ENCODE results near the gene PDGFRB. TPM values are rescaled to one million over a fixed set of nuclear protein-coding genes. Genes with fewer than 3 reads are reported as not detected.

Gene PDGFRB
- total RNA-seq, 2 donors from 2014 or later = 24.1 to 34.2 TPM

DNA sequence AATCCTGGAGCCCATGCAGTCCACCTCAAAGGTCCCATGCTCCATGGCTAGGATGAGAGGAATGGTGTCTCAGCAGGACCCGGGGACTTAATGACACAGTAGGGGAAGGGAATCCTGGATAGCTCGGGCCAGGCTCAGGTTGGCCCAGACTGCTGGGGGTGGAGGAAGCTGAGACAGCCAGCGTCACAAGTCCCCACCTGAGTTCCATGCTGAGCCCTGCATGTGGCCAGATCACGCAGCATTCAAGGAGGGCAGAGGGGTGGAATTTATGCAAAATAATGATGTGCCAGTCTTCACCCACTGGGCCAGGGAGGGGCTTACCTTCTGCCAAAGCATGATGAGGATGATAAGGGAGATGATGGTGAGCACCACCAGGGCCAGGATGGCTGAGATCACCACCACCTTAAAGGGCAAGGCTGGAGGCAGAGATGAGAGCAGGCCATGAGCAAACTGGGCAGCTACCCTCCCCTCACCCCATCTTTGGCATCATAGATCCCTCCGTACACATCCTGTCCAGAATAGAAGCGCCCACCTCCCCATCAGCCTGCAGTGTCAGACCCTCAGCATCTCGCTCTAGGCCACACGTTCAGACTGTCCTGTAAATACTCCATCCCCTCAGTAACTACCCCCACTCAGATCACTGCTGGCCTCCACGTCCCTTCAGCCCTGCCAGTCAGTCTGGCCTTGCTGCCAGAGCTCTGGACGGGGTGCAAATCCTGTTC lies 29.3 kb downstream of the PDGFRB start:
- WGBS, 2 donors = 76 to 82% methylated on average over 10 of the region's 10 CpGs
- no peak overlapping the region for H3K27ac ChIP-seq
- no peak overlapping the region for H3K4me3 ChIP-seq
- H3K9me3 ChIP-seq = no peaks in the 10 kb centered on the region
- ATAC-seq = no peak
- H3K36me3 ChIP-seq (replicated peaks in 1 of 2; ENCODE audit: insufficient read depth in 1 of 2, low read depth in 2 of 2) = no peaks in the 10 kb centered on the region
- DNase-seq = no peak
- no peaks in the 10 kb centered on the region for H3K27me3 ChIP-seq
- peaks cover 8% of the 10 kb centered on the region for H3K4me1 ChIP-seq
- TF ChIP-seq POLR2A (IDR thresholded peaks at IDR 0.05) = no peak
- TF ChIP-seq, protein P1, sequence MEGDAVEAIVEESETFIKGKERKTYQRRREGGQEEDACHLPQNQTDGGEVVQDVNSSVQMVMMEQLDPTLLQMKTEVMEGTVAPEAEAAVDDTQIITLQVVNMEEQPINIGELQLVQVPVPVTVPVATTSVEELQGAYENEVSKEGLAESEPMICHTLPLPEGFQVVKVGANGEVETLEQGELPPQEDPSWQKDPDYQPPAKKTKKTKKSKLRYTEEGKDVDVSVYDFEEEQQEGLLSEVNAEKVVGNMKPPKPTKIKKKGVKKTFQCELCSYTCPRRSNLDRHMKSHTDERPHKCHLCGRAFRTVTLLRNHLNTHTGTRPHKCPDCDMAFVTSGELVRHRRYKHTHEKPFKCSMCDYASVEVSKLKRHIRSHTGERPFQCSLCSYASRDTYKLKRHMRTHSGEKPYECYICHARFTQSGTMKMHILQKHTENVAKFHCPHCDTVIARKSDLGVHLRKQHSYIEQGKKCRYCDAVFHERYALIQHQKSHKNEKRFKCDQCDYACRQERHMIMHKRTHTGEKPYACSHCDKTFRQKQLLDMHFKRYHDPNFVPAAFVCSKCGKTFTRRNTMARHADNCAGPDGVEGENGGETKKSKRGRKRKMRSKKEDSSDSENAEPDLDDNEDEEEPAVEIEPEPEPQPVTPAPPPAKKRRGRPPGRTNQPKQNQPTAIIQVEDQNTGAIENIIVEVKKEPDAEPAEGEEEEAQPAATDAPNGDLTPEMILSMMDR (IDR thresholded peaks at IDR 0.05) = no peak
- intact Hi-C loops (cut with DNase I) = no loop called here

DNA sequence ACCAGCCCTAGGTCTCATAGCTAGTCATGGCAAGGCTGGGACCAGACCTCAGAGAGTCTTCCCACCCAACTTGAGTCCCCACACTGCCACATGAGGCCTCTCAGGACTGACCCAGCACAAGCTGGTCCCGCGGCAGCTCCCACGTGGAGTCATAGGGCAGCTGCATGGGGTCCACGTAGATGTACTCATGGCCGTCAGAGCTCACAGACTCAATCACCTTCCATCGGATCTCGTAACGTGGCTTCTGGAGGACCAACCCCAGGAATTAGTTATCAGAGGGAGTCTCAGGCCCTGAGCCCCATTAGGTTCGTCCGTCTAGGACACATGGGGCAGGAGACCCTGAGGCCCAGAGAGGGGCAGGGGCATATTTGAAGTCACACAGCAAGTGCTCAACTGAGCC lies 30.3 kb downstream of the PDGFRB start:
- Histone ChIP-seq H3K4me1 (peaks cover 8% of the 10 kb centered on the region), H3K27me3 (no peaks in the 10 kb centered on the region), H3K9me3 (no peaks in the 10 kb centered on the region), H3K27ac (no peak overlapping the region), H3K4me3 (no peak overlapping the region), H3K36me3 (replicated peaks in 1 of 2; ENCODE audit: insufficient read depth in 1 of 2, low read depth in 2 of 2) (no peaks in the 10 kb centered on the region)
- no peak for TF ChIP-seq POLR2A (IDR thresholded peaks at IDR 0.05)
- TF ChIP-seq, protein P1 (IDR thresholded peaks at IDR 0.05) = no peak
- WGBS, 2 donors = 87% methylated on average over 10 of the region's 10 CpGs; no CpG with 5 or more reads in 1 of the 2 donors
- ATAC-seq (no peak), DNase-seq (no peak)
- intact Hi-C loops (cut with DNase I) = no loop called here

DNA sequence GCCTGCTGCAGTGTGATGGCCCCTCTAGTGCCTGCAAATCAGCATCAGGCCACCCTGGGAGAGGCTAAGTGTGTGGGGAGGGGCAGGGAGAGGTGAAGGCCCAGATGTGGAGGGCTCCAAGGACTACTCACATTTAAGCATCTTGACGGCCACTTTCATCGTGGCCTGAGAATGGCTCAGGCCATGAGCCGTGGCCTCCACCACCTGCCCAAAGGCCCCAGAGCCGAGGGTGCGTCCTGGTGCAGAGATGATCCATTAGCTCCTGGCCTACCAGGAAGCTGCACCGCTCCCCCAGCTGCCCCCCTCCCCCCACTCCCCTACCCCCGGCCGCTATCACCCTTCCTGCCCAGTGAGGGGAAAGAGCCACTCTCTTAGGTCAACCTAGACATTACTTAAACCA lies 31.0 kb downstream of the PDGFRB start:
- peaks cover 2% of the 10 kb centered on the region for H3K4me1 ChIP-seq
- no peaks in the 10 kb centered on the region for H3K9me3 ChIP-seq
- intact Hi-C loops (cut with DNase I) = no loop called here
- no peak for ATAC-seq
- no peak for DNase-seq
- 56 to 83% methylated on average over 5 to 8 of the region's 8 CpGs for WGBS, 2 donors
- no peaks in the 10 kb centered on the region for H3K27me3 ChIP-seq
- TF ChIP-seq, protein P1 (IDR thresholded peaks at IDR 0.05) = no peak
- TF ChIP-seq POLR2A (IDR thresholded peaks at IDR 0.05) = no peak
- H3K36me3 ChIP-seq (replicated peaks in 1 of 2; ENCODE audit: insufficient read depth in 1 of 2, low read depth in 2 of 2) = no peaks in the 10 kb centered on the region
- no peak overlapping the region for H3K4me3 ChIP-seq
- no peak overlapping the region for H3K27ac ChIP-seq

DNA sequence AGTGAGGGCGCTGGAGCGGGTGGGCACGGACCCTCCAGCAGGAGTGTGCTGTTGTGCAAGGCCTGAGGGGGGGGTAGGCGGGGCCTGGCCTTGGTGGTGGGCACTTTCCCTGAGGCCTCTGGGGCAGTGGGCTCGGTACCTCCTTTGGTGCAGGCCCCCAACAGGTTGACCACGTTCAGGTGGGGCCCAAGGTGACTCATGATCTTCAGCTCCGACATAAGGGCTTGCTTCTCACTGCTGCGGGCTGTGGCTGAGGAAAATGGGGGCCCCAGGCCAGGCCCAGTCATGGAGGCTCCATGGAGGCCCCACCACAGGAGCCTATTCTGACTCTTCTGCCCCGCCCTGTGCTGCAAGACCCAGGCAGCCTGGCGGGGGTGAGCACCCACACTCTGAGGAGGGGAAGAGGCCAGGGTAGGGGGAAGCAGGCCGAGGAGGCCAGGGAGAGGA lies 31.5 kb downstream of the PDGFRB start:
- H3K4me3 ChIP-seq = no peak overlapping the region
- WGBS, 2 donors = 79 to 86% methylated on average over 4 to 11 of the region's 11 CpGs
- TF ChIP-seq, protein P1 (IDR thresholded peaks at IDR 0.05) = no peak
- no peak overlapping the region for H3K27ac ChIP-seq
- no peaks in the 10 kb centered on the region for H3K27me3 ChIP-seq
- no peaks in the 10 kb centered on the region for H3K4me1 ChIP-seq
- H3K9me3 ChIP-seq = no peaks in the 10 kb centered on the region
- DNase-seq (no peak), ATAC-seq (no peak)
- H3K36me3 ChIP-seq (replicated peaks in 1 of 2; ENCODE audit: insufficient read depth in 1 of 2, low read depth in 2 of 2) = no peaks in the 10 kb centered on the region
- intact Hi-C loops (cut with DNase I) = no loop called here

DNA sequence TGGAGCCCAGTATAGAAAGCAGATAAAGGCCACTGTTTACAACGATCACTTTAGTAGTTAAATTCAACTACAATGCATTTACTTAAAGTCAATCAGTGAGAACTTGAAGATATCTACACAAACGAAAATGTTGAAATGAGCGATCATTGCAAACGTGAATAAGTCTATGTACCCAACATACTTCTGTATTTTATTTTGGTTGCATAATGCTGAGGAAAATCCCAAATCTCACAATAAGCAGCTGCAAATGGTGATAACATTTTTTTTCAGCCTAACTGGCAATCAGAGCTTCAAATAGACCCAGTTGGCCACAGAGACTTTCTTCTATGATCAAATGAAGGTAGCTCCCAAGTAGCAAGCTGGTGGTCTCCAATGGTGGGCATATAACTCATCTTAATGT lies 32.1 kb downstream of the PDGFRB start:
- 50 to 55% methylated on average over 4 of the region's 4 CpGs for WGBS, 2 donors
- DNase-seq (no peak), ATAC-seq (no peak)
- H3K36me3 ChIP-seq (replicated peaks in 1 of 2; ENCODE audit: insufficient read depth in 1 of 2, low read depth in 2 of 2) = no peaks in the 10 kb centered on the region
- no peaks in the 10 kb centered on the region for H3K4me1 ChIP-seq
- intact Hi-C loops (cut with DNase I) = no loop called here
- H3K27me3 ChIP-seq = no peaks in the 10 kb centered on the region
- TF ChIP-seq, protein P1 (IDR thresholded peaks at IDR 0.05) = no peak
- no peak for TF ChIP-seq POLR2A (IDR thresholded peaks at IDR 0.05)
- no peak overlapping the region for H3K4me3 ChIP-seq
- H3K27ac ChIP-seq = no peak overlapping the region
- no peaks in the 10 kb centered on the region for H3K9me3 ChIP-seq

All from body of pancreas (tissue), 4 donors.